ENCODE results near the gene IL17RD.

DNA sequence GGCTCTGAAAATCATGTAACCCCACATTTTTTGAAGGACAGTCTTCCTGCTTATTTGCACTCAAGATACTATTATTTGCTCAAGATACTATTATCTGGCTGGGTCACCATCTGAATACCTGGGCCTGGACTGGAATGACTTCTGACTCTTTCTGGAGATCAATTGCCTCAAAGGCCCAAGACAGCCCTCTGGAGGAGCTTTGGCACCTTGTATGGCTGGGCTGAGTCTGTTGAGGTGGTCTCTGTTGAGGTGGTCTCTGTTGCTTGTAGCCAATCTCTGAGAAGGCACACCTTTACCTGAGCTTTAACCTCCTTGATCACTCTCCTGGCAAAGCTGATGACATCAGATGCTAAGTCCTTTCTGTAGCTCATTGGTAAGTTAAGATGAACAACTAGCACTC is 71.7 kb downstream of the IL17RD start:
- TF ChIP-seq, protein P1, sequence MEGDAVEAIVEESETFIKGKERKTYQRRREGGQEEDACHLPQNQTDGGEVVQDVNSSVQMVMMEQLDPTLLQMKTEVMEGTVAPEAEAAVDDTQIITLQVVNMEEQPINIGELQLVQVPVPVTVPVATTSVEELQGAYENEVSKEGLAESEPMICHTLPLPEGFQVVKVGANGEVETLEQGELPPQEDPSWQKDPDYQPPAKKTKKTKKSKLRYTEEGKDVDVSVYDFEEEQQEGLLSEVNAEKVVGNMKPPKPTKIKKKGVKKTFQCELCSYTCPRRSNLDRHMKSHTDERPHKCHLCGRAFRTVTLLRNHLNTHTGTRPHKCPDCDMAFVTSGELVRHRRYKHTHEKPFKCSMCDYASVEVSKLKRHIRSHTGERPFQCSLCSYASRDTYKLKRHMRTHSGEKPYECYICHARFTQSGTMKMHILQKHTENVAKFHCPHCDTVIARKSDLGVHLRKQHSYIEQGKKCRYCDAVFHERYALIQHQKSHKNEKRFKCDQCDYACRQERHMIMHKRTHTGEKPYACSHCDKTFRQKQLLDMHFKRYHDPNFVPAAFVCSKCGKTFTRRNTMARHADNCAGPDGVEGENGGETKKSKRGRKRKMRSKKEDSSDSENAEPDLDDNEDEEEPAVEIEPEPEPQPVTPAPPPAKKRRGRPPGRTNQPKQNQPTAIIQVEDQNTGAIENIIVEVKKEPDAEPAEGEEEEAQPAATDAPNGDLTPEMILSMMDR (IDR thresholded peaks at IDR 0.05), result no peak
- TF ChIP-seq POLR2A (IDR thresholded peaks at IDR 0.05), result no peak
